DND-41 (cell line): ENCODE measurements around the gene DDX31.

Source experiments
- CTCF ChIP-seq: IDR thresholded peaks from 2 replicates; pipeline ENCODE4 v1.5.1; 2012; ENCODE audit warnings: borderline replicate concordance, low read length, moderate library complexity, mild to moderate bottlenecking; ENCODE audit not compliant: poor library complexity, severe bottlenecking; ENCODE audit errors: extremely low read depth
- EZH2 ChIP-seq: IDR thresholded peaks from 3 replicates; pipeline ENCODE4 v1.6.1; 2012; ENCODE audit warnings: borderline replicate concordance, low read depth, mild to moderate bottlenecking, moderate library complexity, low read length, inconsistent platforms; ENCODE audit not compliant: severe bottlenecking

- TF ChIP-seq CTCF: no peak
- no peak for TF ChIP-seq EZH2
Measured at GRCh38 chr9:132669319-132669697, 475 bp downstream of the DDX31 start.
